HepG2 (cell line): ENCODE data around the gene PPP1R27. TPM values are rescaled to one million over a fixed set of nuclear protein-coding genes. Genes with fewer than 3 reads are reported as not detected.

ENCODE experiments used
- ARNT2 ChIP-seq: sonication (generic); formaldehyde crosslinking; IDR thresholded peaks from 2 replicates; pipeline ENCODE4 v1.8.0; 2022; ENCODE audit warnings: mild to moderate bottlenecking, low read depth, missing genetic modification reagents, moderate library complexity
- BRCA1 ChIP-seq: sonication (generic); formaldehyde crosslinking; IDR thresholded peaks from 2 replicates; pipeline ENCODE4 v1.4.0; 2020; ENCODE audit warnings: missing genetic modification reagents
- E2F1 ChIP-seq: sonication (generic); formaldehyde crosslinking; IDR thresholded peaks from 2 replicates; pipeline ENCODE4 v1.5.0; 2020; ENCODE audit warnings: missing genetic modification reagents
- ELF3 ChIP-seq: IDR thresholded peaks from 2 replicates; pipeline ENCODE4 v1.6.1; 2016; ENCODE audit warnings: missing genetic modification reagents, missing compliant biosample characterization
- GPN1 ChIP-seq: sonication (generic); formaldehyde crosslinking; IDR thresholded peaks from 2 replicates; pipeline ENCODE4 v1.5.1; 2020; ENCODE audit warnings: missing genetic modification reagents, borderline replicate concordance
- HDAC6 ChIP-seq: fragments of 200-600 bp; sonication (generic); IDR thresholded peaks from 2 replicates; pipeline ENCODE4 v1.7.0; 2017; ENCODE audit warnings: mild to moderate bottlenecking, antibody characterized with exemption, low read length, low read depth
- HMG20B ChIP-seq: conservative IDR thresholded peaks from 2 replicates; pipeline ENCODE4 v1.6.1; 2016; ENCODE audit warnings: missing genetic modification reagents, missing compliant biosample characterization
- NFKBIZ ChIP-seq: IDR thresholded peaks from 2 replicates; pipeline ENCODE4 v1.6.1; 2018; ENCODE audit warnings: missing genetic modification reagents, missing compliant biosample characterization
- NFYB ChIP-seq: sonication (generic); formaldehyde crosslinking; IDR thresholded peaks from 2 replicates; pipeline ENCODE4 v1.4.0; 2020; ENCODE audit warnings: missing genetic modification reagents
- NR2F1 ChIP-seq, 2 experiments: fragments of 450-650 bp in 1 of 2; formaldehyde crosslinking in 1 of 2; IDR thresholded peaks; 2 replicates each; pipeline versions ENCODE4 v1.5.0 to v1.6.1; 2016 to 2020; ENCODE audit warnings: mild to moderate bottlenecking in 1 of 2, missing compliant biosample characterization in 1 of 2, missing genetic modification reagents in 1 of 2, moderate library complexity in 1 of 2
- PHF21A ChIP-seq: sonication (generic); formaldehyde crosslinking; IDR thresholded peaks from 2 replicates; pipeline ENCODE4 v1.5.0; 2020; ENCODE audit warnings: mild to moderate bottlenecking, missing genetic modification reagents
- PRPF4 ChIP-seq: fragments of 200-400 bp; formaldehyde crosslinking; IDR thresholded peaks from 2 replicates; pipeline ENCODE4 v1.6.1; 2016; ENCODE audit warnings: low read length, low read depth; ENCODE audit not compliant: poor library complexity, severe bottlenecking
- RXRB ChIP-seq: IDR thresholded peaks from 2 replicates; pipeline ENCODE4 v1.6.1; 2016; ENCODE audit warnings: borderline replicate concordance, missing genetic modification reagents, missing compliant biosample characterization
- SALL1 ChIP-seq: sonication (generic); formaldehyde crosslinking; IDR thresholded peaks from 2 replicates; pipeline ENCODE4 v1.8.0; 2022; ENCODE audit warnings: mild to moderate bottlenecking, missing genetic modification reagents
- SUZ12 ChIP-seq: fragments of 150-350 bp; IDR thresholded peaks from 2 replicates; pipeline ENCODE4 v1.6.1; 2014; ENCODE audit warnings: low read depth, low read length
- TBX3 ChIP-seq: fragments of 450-650 bp; IDR thresholded peaks from 2 replicates; pipeline ENCODE4 v1.6.1; 2017; ENCODE audit warnings: antibody characterized with exemption, mild to moderate bottlenecking, inconsistent platforms, borderline replicate concordance
- THAP8 ChIP-seq: sonication (generic); formaldehyde crosslinking; IDR thresholded peaks from 2 replicates; pipeline ENCODE4 v1.5.1; 2020; ENCODE audit warnings: missing genetic modification reagents, mild to moderate bottlenecking, borderline replicate concordance
- ZFX ChIP-seq: sonication (generic); formaldehyde crosslinking; IDR thresholded peaks from 2 replicates; pipeline ENCODE4 v1.4.0; 2020; ENCODE audit warnings: mild to moderate bottlenecking, low read depth, missing genetic modification reagents, moderate library complexity
- ZNF276 ChIP-seq: sonication (generic); formaldehyde crosslinking; IDR thresholded peaks from 2 replicates; pipeline ENCODE4 v1.4.0; 2020; ENCODE audit warnings: mild to moderate bottlenecking, low read depth, missing genetic modification reagents
- ZNF333 ChIP-seq: sonication (generic); formaldehyde crosslinking; IDR thresholded peaks from 2 replicates; pipeline ENCODE4 v1.4.0; 2020; ENCODE audit warnings: mild to moderate bottlenecking, missing genetic modification reagents, borderline replicate concordance
- ZNF350 ChIP-seq: sonication (generic); formaldehyde crosslinking; IDR thresholded peaks from 2 replicates; pipeline ENCODE4 v1.4.0; 2020; ENCODE audit warnings: mild to moderate bottlenecking, low read depth, missing genetic modification reagents, borderline replicate concordance
- ZNF484 ChIP-seq: sonication (generic); formaldehyde crosslinking; IDR thresholded peaks from 2 replicates; pipeline ENCODE4 v1.5.1; 2020; ENCODE audit warnings: mild to moderate bottlenecking, low read depth, missing genetic modification reagents, borderline replicate concordance
- ZNF543 ChIP-seq: sonication (generic); formaldehyde crosslinking; IDR thresholded peaks from 2 replicates; pipeline ENCODE4 v1.4.0; 2020; ENCODE audit warnings: mild to moderate bottlenecking, missing genetic modification reagents
- ZNF570 ChIP-seq: sonication (generic); formaldehyde crosslinking; IDR thresholded peaks from 2 replicates; pipeline ENCODE4 v1.4.0; 2020; ENCODE audit warnings: mild to moderate bottlenecking, missing genetic modification reagents, borderline replicate concordance
- ZNF616 ChIP-seq: sonication (generic); formaldehyde crosslinking; IDR thresholded peaks from 2 replicates; pipeline ENCODE4 v1.5.0; 2020; ENCODE audit warnings: low read depth, mild to moderate bottlenecking, missing genetic modification reagents
- ZNF777 ChIP-seq: sonication (generic); formaldehyde crosslinking; IDR thresholded peaks from 2 replicates; pipeline ENCODE4 v1.4.0; 2020; ENCODE audit warnings: missing genetic modification reagents
- ZSCAN30 ChIP-seq: sonication (generic); formaldehyde crosslinking; IDR thresholded peaks from 2 replicates; pipeline ENCODE4 v1.5.0; 2020; ENCODE audit warnings: mild to moderate bottlenecking, missing genetic modification reagents
- polyA plus RNA-seq, 8 experiments: library from polyadenylated mRNA; depleted of rRNA in 3 of 8; stranded (reverse) in 7 of 8; unstranded in 1 of 8; fragments of >200 nt; fragmentation: Illumina TruSeq in 4 of 8; extraction: Trizol in 4 of 8; gene quantifications; 2 replicates each; pipeline versions ENCODE4 v1.2.1 to v1.2.3, GENCODE V29; 2011 to 2016; ENCODE audit warnings: low read depth in 4 of 8, missing spikeins in 1 of 8, mixed read lengths in 1 of 8; ENCODE audit not compliant: insufficient read depth in 1 of 8
- total RNA-seq, 5 experiments: library from RNA; depleted of rRNA; stranded (reverse); fragments of >200 nt; fragmentation: Illumina TruSeq; extraction: Trizol; gene quantifications; 2 replicates each; pipeline ENCODE4 v1.2.3, GENCODE V29; 2016; ENCODE audit warnings: low read depth in 1 of 5

The PPP1R27 gene
- total and polyA plus RNA-seq, 2 of the 13 experiments (the other 11 are each of a cell fraction or from before 2014, with no cell fraction given) = 0.17 to 1.00 TPM

GRCh38 chr17:81833160-81833920, 1.5 kb downstream of the PPP1R27 start, which contains the start of gene MCRIP1 (continued):
- 0 out of 2 replicates have a peak, but pooled peaks have one; percentile 15 for TF ChIP-seq NFYB (CRISPR knock-in tag)
- TF ChIP-seq NR2F1 (CRISPR knock-in tag; IDR thresholded peaks at IDR 0.05) = peak; percentile 80
- TF ChIP-seq GPN1 (CRISPR knock-in tag) = no peak
- no peak for TF ChIP-seq SUZ12
- TF ChIP-seq THAP8 (CRISPR knock-in tag) = 0 out of 2 replicates have a peak, but pooled peaks have one; percentile 25
- peak; percentile 79 for TF ChIP-seq ZFX (CRISPR knock-in tag)
- TF ChIP-seq E2F1 = peak; percentile 79
- TF ChIP-seq SALL1 (CRISPR knock-in tag) = peak; percentile 90
- peak; percentile 89 for TF ChIP-seq ZNF543 (CRISPR knock-in tag)
- no peak; the same call in 1 of the 2 replicates for TF ChIP-seq ZNF570 (CRISPR knock-in tag)
- no peak for TF ChIP-seq PRPF4
- 0 out of 2 replicates have a peak, but pooled peaks have one; percentile 19 for TF ChIP-seq TBX3
- peak; percentile 43; the same call in 1 of the 2 replicates for TF ChIP-seq ELF3 (CRISPR knock-in tag)
- TF ChIP-seq BRCA1 (CRISPR knock-in tag) = peak; percentile 72; the same call in 1 of the 2 replicates
- peak; percentile 61; the same call in 1 of the 2 replicates for TF ChIP-seq RXRB (CRISPR knock-in tag)
- TF ChIP-seq ZNF333 (CRISPR knock-in tag) = peak; percentile 16; the same call in 1 of the 2 replicates
- TF ChIP-seq HMG20B (CRISPR knock-in tag) = 0 out of 2 replicates have a peak, but pooled peaks have one; percentile 10
- peak; percentile 80 for TF ChIP-seq ARNT2 (CRISPR knock-in tag)
- no peak for TF ChIP-seq ZNF777 (CRISPR knock-in tag)
- no peak for TF ChIP-seq HDAC6
- TF ChIP-seq ZNF350 (CRISPR knock-in tag) = no peak; the same call in 1 of the 2 replicates
- no peak; the same call in 1 of the 2 replicates for TF ChIP-seq ZNF484 (CRISPR knock-in tag)
- TF ChIP-seq PHF21A (CRISPR knock-in tag) = peak; percentile 70
- TF ChIP-seq ZNF616 (CRISPR knock-in tag) = peak; percentile 88; the same call in 1 of the 2 replicates
- 0 out of 2 replicates have a peak, but pooled peaks have one; percentile 56 for TF ChIP-seq NFKBIZ (CRISPR knock-in tag)
- peak; percentile 93 for TF ChIP-seq ZNF276
- TF ChIP-seq ZSCAN30 (CRISPR knock-in tag) = peak; percentile 96
